Activated T-cell treated with anti-CD3 and anti-CD28 coated beads for 24 hours (primary cell): ENCODE data around the gene BLM.

Experiments used
- DNase-seq: peaks from one replicate; pipeline ENCODE4 v3.0.0-alpha.2; 2020; ENCODE audit warnings: low read depth

BLM gene

GRCh38 chr15:90851114-90851513, 134.0 kb downstream of the BLM start:
- no peak for DNase-seq

- DNase-seq, result no peak
Measured at GRCh38 chr15:90851940-90852339, 134.8 kb downstream of the BLM start.

- DNase-seq, result no peak
Measured at GRCh38 chr15:90855139-90855538, 138.0 kb downstream of the BLM start.

- DNase-seq, result no peak
Measured at GRCh38 chr15:90857337-90857736, 140.2 kb downstream of the BLM start.

- DNase-seq, result no peak
Measured at GRCh38 chr15:90857883-90858443, 140.8 kb downstream of the BLM start.

GRCh38 chr15:90859234-90860131, 142.3 kb downstream of the BLM start:
- no peak for DNase-seq

- DNase-seq, result no peak
Measured at GRCh38 chr15:90860450-90860849, 143.3 kb downstream of the BLM start.

- DNase-seq, result no peak
Measured at GRCh38 chr15:90860942-90861675, 144.0 kb downstream of the BLM start.

- no peak for DNase-seq
Measured at GRCh38 chr15:90862487-90862886, 145.3 kb downstream of the BLM start.

- DNase-seq, result no peak
Measured at GRCh38 chr15:90862964-90863778, 146.0 kb downstream of the BLM start.

- no peak for DNase-seq
Measured at GRCh38 chr15:90863987-90864386, 146.8 kb downstream of the BLM start.

GRCh38 chr15:90864507-90864906, 147.4 kb downstream of the BLM start:
- DNase-seq, result no peak

GRCh38 chr15:90865702-90866101, 148.6 kb downstream of the BLM start:
- no peak for DNase-seq
